Measurements from ENCODE around the gene ATXN1. TPM values are rescaled to one million over a fixed set of nuclear protein-coding genes. Genes with fewer than 3 reads are reported as not detected.

The ATXN1 gene
- total RNA-seq, 1 experiment from 2014 or later = 27.0 TPM

DNA sequence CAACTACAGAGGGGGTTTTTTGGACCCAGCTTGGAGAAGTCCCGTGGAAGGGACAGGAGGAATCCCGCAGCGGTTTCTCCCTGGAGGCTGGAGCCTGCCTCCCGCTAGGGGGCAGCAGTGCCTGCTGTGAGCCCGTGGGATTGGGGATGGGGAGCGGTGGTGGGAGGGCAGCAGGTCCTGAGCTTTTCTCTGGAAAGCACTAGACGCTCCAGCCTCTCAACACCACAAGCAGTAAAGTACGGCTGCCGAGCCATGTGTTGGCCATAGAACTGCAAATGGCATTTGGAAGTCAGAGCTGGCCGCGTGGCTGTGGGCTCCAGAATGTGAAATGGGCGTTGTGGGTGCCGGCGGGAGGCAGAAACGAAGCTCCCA lies 475.1 kb downstream of the ATXN1 start:
- POLR2A ChIA-PET (ENCODE audit: unreplicated experiment) = no interaction called here

DNA sequence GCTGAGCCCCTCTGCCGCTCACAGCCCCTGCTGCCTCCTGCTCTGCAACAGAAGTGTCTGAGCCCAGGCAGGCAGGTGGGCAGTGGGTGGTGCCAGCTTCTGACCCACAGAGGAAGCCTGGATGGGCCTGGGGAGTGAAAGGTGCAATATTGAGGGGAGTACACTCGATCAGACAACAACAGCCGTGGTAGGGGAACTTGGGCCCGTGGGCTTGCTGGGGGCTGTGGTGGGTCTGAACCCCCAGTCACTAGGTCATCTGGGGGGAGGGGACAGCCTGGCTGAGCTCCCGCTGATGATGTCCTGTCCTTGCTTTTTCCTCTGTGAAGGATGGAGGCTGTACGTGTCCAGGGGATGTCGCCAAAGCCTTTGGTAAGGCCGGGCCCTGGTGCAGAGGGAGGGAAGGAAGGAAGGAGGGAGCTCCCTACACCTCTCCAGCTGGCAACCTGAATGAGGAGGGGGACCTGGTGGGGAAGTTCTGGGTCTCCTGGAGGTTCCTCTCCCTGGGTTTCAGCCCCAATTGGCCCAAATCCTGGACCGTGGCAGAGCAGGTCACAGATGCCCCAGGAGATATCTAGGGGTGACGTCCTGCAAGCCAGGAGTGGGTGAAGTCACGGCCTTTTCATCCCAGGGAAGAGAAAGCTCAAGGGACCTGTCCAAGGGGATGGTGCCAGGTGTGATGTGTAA lies 475.7 kb downstream of the ATXN1 start:
- Histone ChIP-seq H3K4me2 (ENCODE audit: low read length) (no peak overlapping the region), H3K4me3 (ENCODE audit: low read length) (no peak overlapping the region), H3K79me2 (ENCODE audit: low read length) (no peaks in the 10 kb centered on the region), H2AFZ (ENCODE audit: low read length) (no peak overlapping the region), H3K36me3 (ENCODE audit: low read depth, low read length) (no peaks in the 10 kb centered on the region), H3K4me1 (ENCODE audit: insufficient read depth, low read length) (no peaks in the 10 kb centered on the region), H3K9me2 (replicated peaks; ENCODE audit: low read length) (no peaks in the 10 kb centered on the region), H3F3A (ENCODE audit: low read length, unreplicated experiment) (no peaks in the 10 kb centered on the region), H3K9ac (ENCODE audit: low read length) (no peak overlapping the region), H3K27me3 (ENCODE audit: low read length) (no peaks in the 10 kb centered on the region), H4K20me1 (ENCODE audit: low read length) (no peaks in the 10 kb centered on the region), H3K27ac (ENCODE audit: low read length) (no peak overlapping the region), H3K9me3 (ENCODE audit: low read length) (no peaks in the 10 kb centered on the region)
- no TSS peak for BruUV-seq (replicated peaks)
- intact Hi-C loops (cut with micrococcal nuclease) = no loop called here
- no peak for DNase-seq
- CTCF ChIA-PET = interaction anchor here (0.7 to 1.0 kb wide), 2 partner anchors 33 to 769 kb away, joined by 3 read pairs; no protein-coding TSS in a partner anchor
- POLR2A ChIA-PET (ENCODE audit: unreplicated experiment) = no interaction called here
- no peak for ATAC-seq
- TF ChIP-seq, protein P1, sequence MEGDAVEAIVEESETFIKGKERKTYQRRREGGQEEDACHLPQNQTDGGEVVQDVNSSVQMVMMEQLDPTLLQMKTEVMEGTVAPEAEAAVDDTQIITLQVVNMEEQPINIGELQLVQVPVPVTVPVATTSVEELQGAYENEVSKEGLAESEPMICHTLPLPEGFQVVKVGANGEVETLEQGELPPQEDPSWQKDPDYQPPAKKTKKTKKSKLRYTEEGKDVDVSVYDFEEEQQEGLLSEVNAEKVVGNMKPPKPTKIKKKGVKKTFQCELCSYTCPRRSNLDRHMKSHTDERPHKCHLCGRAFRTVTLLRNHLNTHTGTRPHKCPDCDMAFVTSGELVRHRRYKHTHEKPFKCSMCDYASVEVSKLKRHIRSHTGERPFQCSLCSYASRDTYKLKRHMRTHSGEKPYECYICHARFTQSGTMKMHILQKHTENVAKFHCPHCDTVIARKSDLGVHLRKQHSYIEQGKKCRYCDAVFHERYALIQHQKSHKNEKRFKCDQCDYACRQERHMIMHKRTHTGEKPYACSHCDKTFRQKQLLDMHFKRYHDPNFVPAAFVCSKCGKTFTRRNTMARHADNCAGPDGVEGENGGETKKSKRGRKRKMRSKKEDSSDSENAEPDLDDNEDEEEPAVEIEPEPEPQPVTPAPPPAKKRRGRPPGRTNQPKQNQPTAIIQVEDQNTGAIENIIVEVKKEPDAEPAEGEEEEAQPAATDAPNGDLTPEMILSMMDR (conservative IDR thresholded peaks at IDR 0.05; ENCODE audit: low read depth, low read length) = no peak
- TF ChIP-seq EZH2phosphoT487 (IDR thresholded peaks at IDR 0.05; ENCODE audit: borderline replicate concordance, low read length) = no peak
- TF ChIP-seq EZH2 (IDR thresholded peaks at IDR 0.05; ENCODE audit: low read length, unreplicated experiment) = no peak

More for the DNA sequence above, 475.1 kb downstream of the ATXN1 start:
- intact Hi-C loops (cut with micrococcal nuclease) = no loop called here
- CTCF ChIA-PET = interaction anchor here (0.7 to 1.0 kb wide), 2 partner anchors 33 to 769 kb away, joined by 3 read pairs; no protein-coding TSS in a partner anchor
- H3K4me1 ChIP-seq (ENCODE audit: insufficient read depth, low read length) = no peaks in the 10 kb centered on the region
- no peaks in the 10 kb centered on the region for H3K9me2 ChIP-seq (replicated peaks; ENCODE audit: low read length)
- no peak overlapping the region for H3K9ac ChIP-seq (ENCODE audit: low read length)
- H3K27ac ChIP-seq (ENCODE audit: low read length) = no peak overlapping the region
- DNase-seq (peak; percentile 53), ATAC-seq (peak; percentile 60; the same call in 1 of the 2 replicates)
- H3K9me3 ChIP-seq (ENCODE audit: low read length) = no peaks in the 10 kb centered on the region
- BruUV-seq (replicated peaks) = no TSS peak
- H2AFZ ChIP-seq (ENCODE audit: low read length) = no peak overlapping the region
- H4K20me1 ChIP-seq (ENCODE audit: low read length) = no peaks in the 10 kb centered on the region
- H3K36me3 ChIP-seq (ENCODE audit: low read depth, low read length) = no peaks in the 10 kb centered on the region
- no peak for TF ChIP-seq EZH2 (IDR thresholded peaks at IDR 0.05; ENCODE audit: low read length, unreplicated experiment)
- TF ChIP-seq, protein P1 (conservative IDR thresholded peaks at IDR 0.05; ENCODE audit: low read depth, low read length) = peak; percentile 81
- no peaks in the 10 kb centered on the region for H3F3A ChIP-seq (ENCODE audit: low read length, unreplicated experiment)
- H3K79me2 ChIP-seq (ENCODE audit: low read length) = no peaks in the 10 kb centered on the region
- no peak overlapping the region for H3K4me3 ChIP-seq (ENCODE audit: low read length)
- no peaks in the 10 kb centered on the region for H3K27me3 ChIP-seq (ENCODE audit: low read length)
- no peak overlapping the region for H3K4me2 ChIP-seq (ENCODE audit: low read length)

DNA sequence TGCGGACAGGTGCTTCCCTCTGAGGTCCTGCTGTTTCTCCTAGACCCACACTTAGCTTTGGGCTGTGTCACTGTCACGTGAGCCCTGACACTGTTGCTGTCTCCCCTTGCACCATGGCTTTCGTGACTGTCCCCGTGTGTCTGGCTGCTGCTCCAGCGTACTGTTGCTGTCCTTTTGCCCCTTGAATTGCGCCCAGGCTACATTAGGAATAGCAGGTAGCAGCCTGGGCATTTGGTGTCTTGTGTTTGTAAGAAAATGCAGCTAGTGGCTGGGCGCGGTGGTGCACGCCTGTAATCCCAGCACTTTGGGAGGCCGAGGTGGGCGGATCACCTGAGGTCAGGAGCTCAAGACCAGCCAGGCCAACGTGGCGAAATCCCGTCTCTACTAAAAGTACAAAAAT lies 476.8 kb downstream of the ATXN1 start:
- TF ChIP-seq, protein P1 (conservative IDR thresholded peaks at IDR 0.05; ENCODE audit: low read depth, low read length) = no peak
- no peak for TF ChIP-seq EZH2phosphoT487 (IDR thresholded peaks at IDR 0.05; ENCODE audit: borderline replicate concordance, low read length)
- TF ChIP-seq EZH2 (IDR thresholded peaks at IDR 0.05; ENCODE audit: low read length, unreplicated experiment) = no peak
- BruUV-seq (replicated peaks) = no TSS peak
- CTCF ChIA-PET = interaction anchor here (0.6 kb wide), 1 partner anchor 732 kb away, joined by 3 read pairs; no protein-coding TSS in a partner anchor

More for the DNA sequence above, 476.8 kb downstream of the ATXN1 start:
- no peaks in the 10 kb centered on the region for H3K9me3 ChIP-seq (ENCODE audit: low read length)
- H4K20me1 ChIP-seq (ENCODE audit: low read length) = no peaks in the 10 kb centered on the region
- no peak overlapping the region for H3K27ac ChIP-seq (ENCODE audit: low read length)
- no peaks in the 10 kb centered on the region for H3F3A ChIP-seq (ENCODE audit: low read length, unreplicated experiment)
- ATAC-seq (no peak), DNase-seq (no peak)
- no peaks in the 10 kb centered on the region for H3K79me2 ChIP-seq (ENCODE audit: low read length)
- H3K4me2 ChIP-seq (ENCODE audit: low read length) = no peak overlapping the region
- intact Hi-C loops (cut with micrococcal nuclease) = no loop called here
- H3K4me1 ChIP-seq (ENCODE audit: insufficient read depth, low read length) = no peaks in the 10 kb centered on the region
- no peak overlapping the region for H3K9ac ChIP-seq (ENCODE audit: low read length)
- H2AFZ ChIP-seq (ENCODE audit: low read length) = no peak overlapping the region
- no peaks in the 10 kb centered on the region for H3K36me3 ChIP-seq (ENCODE audit: low read depth, low read length)
- H3K27me3 ChIP-seq (ENCODE audit: low read length) = no peaks in the 10 kb centered on the region
- H3K4me3 ChIP-seq (ENCODE audit: low read length) = no peak overlapping the region
- POLR2A ChIA-PET (ENCODE audit: unreplicated experiment) = no interaction called here
- no peaks in the 10 kb centered on the region for H3K9me2 ChIP-seq (replicated peaks; ENCODE audit: low read length)

Data from PC-3 (cell line).